HEK293 (cell line): ENCODE measurements around the gene RBM26.

Experiments used
- CTCF ChIA-PET: fragments of 350-600 bp; formaldehyde crosslinking; extraction: SDS; loops from one replicate; lab custom pipeline; 2021; ENCODE audit warnings: antibody characterized with exemption; lab: Yijun Ruan, JAX
- POLR2A ChIA-PET: fragments of 300-600 bp; formaldehyde crosslinking; extraction: SDS; loops from one replicate; lab custom pipeline; 2020; ENCODE audit warnings: antibody characterized with exemption, inconsistent platforms; lab: Yijun Ruan, JAX
- H3K27ac ChIP-seq: fragments of 200-500 bp; sonication (Bioruptor generic); 2 replicates; pipeline ENCODE4 v1.5.1; 2014; ENCODE audit warnings: low read depth, low read length, control low read depth, inconsistent platforms; ENCODE audit errors: extremely low read depth
- H3K36me3 ChIP-seq, 2 experiments: fragments of 200-500 bp in 1 of 2; sonication (Bioruptor generic) in 1 of 2; 1 replicate in 1 of 2; 2 replicates in 1 of 2; pipeline ENCODE4 v1.5.1; 2014 to 2017; ENCODE audit warnings: inconsistent platforms in 2 of 2, low read length in 2 of 2; ENCODE audit not compliant: control insufficient read depth in 2 of 2, insufficient read depth in 1 of 2
- H3K4me1 ChIP-seq: fragments of 200-500 bp; sonication (Bioruptor generic); 2 replicates; pipeline ENCODE4 v1.5.1; 2014; ENCODE audit warnings: mild to moderate bottlenecking, low read length, inconsistent platforms; ENCODE audit not compliant: control insufficient read depth, insufficient read depth
- H3K4me3 ChIP-seq: 2 replicates; pipeline ENCODE4 v1.5.1; 2011; ENCODE audit warnings: low read depth, mild to moderate bottlenecking, control low read depth, low read length, moderate library complexity
- H3K9me3 ChIP-seq: fragments of 200-500 bp; sonication (Bioruptor generic); 2 replicates; pipeline ENCODE4 v1.5.1; 2014; ENCODE audit warnings: low read depth, low read length, inconsistent platforms; ENCODE audit not compliant: control insufficient read depth, insufficient read depth
- HOXD13 ChIP-seq: sonication (generic); formaldehyde crosslinking; IDR thresholded peaks from 2 replicates; pipeline ENCODE4 v1.8.0; 2022; ENCODE audit warnings: missing genetic modification reagents, borderline replicate concordance
- KLF1 ChIP-seq: fragments of 450-650 bp; formaldehyde crosslinking; IDR thresholded peaks from 2 replicates; pipeline ENCODE4 v1.5.1; 2016; ENCODE audit warnings: missing biosample characterization, missing genetic modification characterization
- OSR2 ChIP-seq: fragments of 450-650 bp; formaldehyde crosslinking; IDR thresholded peaks from 2 replicates; pipeline ENCODE4 v1.5.1; 2016; ENCODE audit warnings: missing biosample characterization, missing genetic modification characterization
- OVOL3 ChIP-seq: fragments of 450-650 bp; formaldehyde crosslinking; IDR thresholded peaks from 2 replicates; pipeline ENCODE4 v1.5.1; 2016; ENCODE audit warnings: missing biosample characterization, missing genetic modification characterization
- PRDM1 ChIP-seq: fragments of 450-650 bp; formaldehyde crosslinking; IDR thresholded peaks from 2 replicates; pipeline ENCODE4; 2016; ENCODE audit warnings: missing biosample characterization, missing genetic modification characterization
- TCF7L2 ChIP-seq: IDR thresholded peaks from 2 replicates; pipeline ENCODE4 v1.6.1; 2011; ENCODE audit warnings: low read depth, mild to moderate bottlenecking, inconsistent platforms, low read length, moderate library complexity, borderline replicate concordance
- TSHZ1 ChIP-seq: fragments of 450-650 bp; formaldehyde crosslinking; IDR thresholded peaks from 2 replicates; pipeline ENCODE4 v1.5.1; 2016; ENCODE audit warnings: missing biosample characterization, missing genetic modification characterization, borderline replicate concordance
- ZBTB11 ChIP-seq: fragments of 450-650 bp; formaldehyde crosslinking; conservative IDR thresholded peaks from 2 replicates; pipeline ENCODE4 v1.5.1; 2016; ENCODE audit warnings: low read depth, missing biosample characterization, missing genetic modification characterization
- ZBTB44 ChIP-seq: fragments of 450-650 bp; IDR thresholded peaks from 2 replicates; pipeline ENCODE4 v1.5.1; 2018; ENCODE audit warnings: missing biosample characterization, mild to moderate bottlenecking, missing genetic modification characterization
- ZBTB48 ChIP-seq: fragments of 450-650 bp; formaldehyde crosslinking; IDR thresholded peaks from 2 replicates; pipeline ENCODE4 v1.5.1; 2016; ENCODE audit warnings: missing biosample characterization, missing genetic modification characterization
- ZNF121 ChIP-seq: fragments of 450-650 bp; formaldehyde crosslinking; IDR thresholded peaks from 2 replicates; pipeline ENCODE4 v1.5.1; 2016; ENCODE audit warnings: missing biosample characterization, missing genetic modification characterization
- ZNF23 ChIP-seq: fragments of 450-650 bp; formaldehyde crosslinking; IDR thresholded peaks from 2 replicates; pipeline ENCODE4 v1.5.1; 2016; ENCODE audit warnings: missing biosample characterization, missing genetic modification characterization, borderline replicate concordance
- ZNF24 ChIP-seq: fragments of 450-650 bp; formaldehyde crosslinking; IDR thresholded peaks from 2 replicates; pipeline ENCODE4 v1.5.1; 2016; ENCODE audit warnings: missing biosample characterization, missing genetic modification characterization
- ZNF335 ChIP-seq: fragments of 450-650 bp; formaldehyde crosslinking; conservative IDR thresholded peaks from 2 replicates; pipeline ENCODE4 v1.5.1; 2016; ENCODE audit warnings: missing biosample characterization, missing genetic modification characterization
- ZNF354C ChIP-seq: fragments of 450-650 bp; formaldehyde crosslinking; IDR thresholded peaks from 2 replicates; pipeline ENCODE4 v1.5.1; 2016; ENCODE audit warnings: missing biosample characterization, missing genetic modification characterization, low read depth, borderline replicate concordance
- ZNF37A ChIP-seq: fragments of 450-650 bp; IDR thresholded peaks from 2 replicates; pipeline ENCODE4 v1.5.1; 2018; ENCODE audit warnings: missing biosample characterization, missing genetic modification characterization
- ZNF501 ChIP-seq: fragments of 450-650 bp; formaldehyde crosslinking; IDR thresholded peaks from 2 replicates; pipeline ENCODE4 v1.5.1; 2016; ENCODE audit warnings: missing biosample characterization, missing genetic modification characterization
- ZNF529 ChIP-seq: fragments of 450-650 bp; formaldehyde crosslinking; IDR thresholded peaks from 2 replicates; pipeline ENCODE4 v1.5.1; 2017; ENCODE audit warnings: missing genetic modification characterization, missing biosample characterization; ENCODE audit not compliant: insufficient replicate concordance
- ZNF544 ChIP-seq: fragments of 450-650 bp; formaldehyde crosslinking; IDR thresholded peaks from 2 replicates; pipeline ENCODE4 v1.5.0; 2017; ENCODE audit warnings: missing biosample characterization, missing genetic modification characterization
- ZNF558 ChIP-seq: fragments of 450-650 bp; formaldehyde crosslinking; IDR thresholded peaks from 2 replicates; pipeline ENCODE4 v1.5.1; 2016; ENCODE audit warnings: missing biosample characterization, missing genetic modification characterization
- ZNF623 ChIP-seq: fragments of 450-650 bp; formaldehyde crosslinking; IDR thresholded peaks from 2 replicates; pipeline ENCODE4 v1.5.1; 2016; ENCODE audit warnings: missing biosample characterization, missing genetic modification characterization
- ZNF692 ChIP-seq: fragments of 450-650 bp; formaldehyde crosslinking; IDR thresholded peaks from 2 replicates; pipeline ENCODE4 v1.5.1; 2016; ENCODE audit warnings: missing biosample characterization, missing genetic modification characterization

Gene RBM26

GRCh38 chr13:79450110-79450509 lies 44.1 kb upstream of the RBM26 start (continued):
- TF ChIP-seq ZNF354C (no peak), OVOL3 (tag by site-specific recombination) (no peak), ZNF623 (no peak), TCF7L2 (no peak)

GRCh38 chr13:79448413-79448812 lies 42.4 kb upstream of the RBM26 start:
- ChIA-PET CTCF (no interaction called here), POLR2A (no interaction called here)
- Histone ChIP-seq H3K9me3 (no peaks in the 10 kb centered on the region), H3K27ac (no peak overlapping the region), H3K4me3 (no peak overlapping the region), H3K36me3 (no peaks in the 10 kb centered on the region), H3K4me1 (no peaks in the 10 kb centered on the region)
- TF ChIP-seq KLF1 (tag by site-specific recombination): no peak
- TF ChIP-seq ZNF544 (tag by site-specific recombination): no peak

GRCh38 chr13:79447741-79448140 lies 41.7 kb upstream of the RBM26 start:
- Histone ChIP-seq H3K4me1 (no peaks in the 10 kb centered on the region), H3K9me3 (no peaks in the 10 kb centered on the region), H3K36me3 (no peaks in the 10 kb centered on the region), H3K27ac (no peak overlapping the region), H3K4me3 (no peak overlapping the region)
- POLR2A ChIA-PET: no interaction called here
- CTCF ChIA-PET: no interaction called here
- TF ChIP-seq HOXD13 (no peak), ZNF501 (tag by site-specific recombination) (no peak), ZNF529 (tag by site-specific recombination) (no peak), ZNF544 (tag by site-specific recombination) (no peak)

- no peaks in the 10 kb centered on the region for H3K9me3 ChIP-seq
- ChIA-PET CTCF (no interaction called here), POLR2A (no interaction called here)
- no peaks in the 10 kb centered on the region for H3K4me1 ChIP-seq
- H3K36me3 ChIP-seq: no peaks in the 10 kb centered on the region
- H3K27ac ChIP-seq: no peak overlapping the region
- H3K4me3 ChIP-seq: no peak overlapping the region
- TF ChIP-seq ZNF24 (tag by site-specific recombination): no peak
- no peak for TF ChIP-seq ZNF335 (tag by site-specific recombination)
- TF ChIP-seq PRDM1: no peak
- no peak for TF ChIP-seq ZNF692
- no peak for TF ChIP-seq ZNF558 (tag by site-specific recombination)
- TF ChIP-seq TSHZ1 (tag by site-specific recombination): no peak
- no peak for TF ChIP-seq OSR2
- TF ChIP-seq ZNF37A (tag by site-specific recombination): no peak
- no peak for TF ChIP-seq ZNF23 (tag by site-specific recombination)
- TF ChIP-seq ZBTB11 (tag by site-specific recombination): no peak
- TF ChIP-seq ZNF121: no peak
- TF ChIP-seq ZBTB44 (tag by site-specific recombination): no peak
- TF ChIP-seq ZBTB48 (tag by site-specific recombination): no peak
Observed at GRCh38 chr13:79447141-79447540, 41.1 kb upstream of the RBM26 start.
